Melanocyte of skin (primary cell): ENCODE data around the gene GALNT18. TPM values are rescaled to one million over a fixed set of nuclear protein-coding genes. Genes with fewer than 3 reads are reported as not detected.

Experiments used
- small RNA-seq, 2 donors: library from RNA; depleted of rRNA; stranded (forward); fragments of <200 nt; gene quantifications; one replicate each; pipeline ENCODE3, GENCODE V24; 2012
- total RNA-seq, 2 donors: library from RNA; depleted of rRNA; stranded (reverse); fragments of >200 nt; gene quantifications; 2 replicates each; pipeline ENCODE4 v1.2.3, GENCODE V29; 2012

GALNT18 gene
- total RNA-seq = 10 to 100 TPM; 22.3 to 70.9 TPM

GRCh38 chr11:11621573-11622339 is at the start of gene GALNT18:
TSS of gene GALNT18 (minus strand) at chr11:11622005.

DNA sequence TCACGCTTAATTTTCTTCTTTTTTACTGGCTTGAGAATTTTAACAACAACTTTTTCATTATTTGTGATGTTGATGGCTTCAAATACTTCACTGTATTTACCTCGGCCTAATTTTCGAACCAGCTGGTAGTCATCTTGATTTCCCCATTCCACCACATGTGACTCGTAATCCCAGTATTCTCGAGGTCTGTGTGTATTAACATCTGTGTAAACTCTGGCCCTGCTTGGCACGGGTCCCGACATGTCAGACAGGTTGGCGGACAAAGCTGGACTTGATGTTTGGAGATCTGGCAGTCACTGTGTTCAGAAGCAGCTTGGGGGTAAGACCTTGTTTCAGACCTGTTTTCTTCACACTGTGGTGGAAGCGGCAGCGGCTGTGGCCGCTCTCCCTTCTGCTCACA is 268.9 kb downstream of the GALNT18 start, which contains the start of gene CSNK2A3:
Gene CSNK2A3 (minus strand): TSS at position 373 of the 400 bp plus-strand sequence. CDS start 131 bp downstream, at position 242.

Small RNAs within 50 kb of the gene (small RNA-seq; reads per million reads assigned to genes)
- gene MIR4299 = 0 reads per million in 2 donors

Other genes with a start within 250 kb of the GALNT18 start
- gene USP47, start 220.0 kb upstream of the GALNT18 start, total RNA-seq = 10 to 100 TPM; 40.3 to 46.1 TPM